Endodermal cell (in vitro differentiated cells): ENCODE results near the gene SPAG16. TPM values are rescaled to one million over a fixed set of nuclear protein-coding genes. Genes with fewer than 3 reads are reported as not detected.

ENCODE experiments used
- DNase-seq: peaks from one replicate; pipeline ENCODE4 v3.0.0-alpha.2; 2017
- H3K27ac ChIP-seq: 2 replicates; pipeline ENCODE4 v1.5.1; 2013; ENCODE audit warnings: mild to moderate bottlenecking, low read depth, low read length, moderate library complexity
- H3K27me3 ChIP-seq: 2 replicates; pipeline ENCODE4 v1.6.1; 2013; ENCODE audit warnings: mild to moderate bottlenecking, low read length, moderate library complexity; ENCODE audit not compliant: insufficient read depth, control insufficient read depth, poor library complexity, severe bottlenecking
- H3K36me3 ChIP-seq: 2 replicates; pipeline ENCODE4 v1.7.0; 2013; ENCODE audit warnings: mild to moderate bottlenecking, low read length, moderate library complexity; ENCODE audit not compliant: control insufficient read depth, insufficient read depth
- H3K4me1 ChIP-seq: one replicate; pipeline ENCODE4 v1.7.0; 2013; ENCODE audit warnings: low read length; ENCODE audit not compliant: control insufficient read depth, insufficient read depth
- H3K4me3 ChIP-seq: 2 replicates; pipeline ENCODE4 v1.5.1; 2013; ENCODE audit warnings: mild to moderate bottlenecking, low read length, moderate library complexity
- H3K9ac ChIP-seq: 2 replicates; pipeline ENCODE4 v1.6.1; 2013; ENCODE audit warnings: mild to moderate bottlenecking, low read length, moderate library complexity; ENCODE audit not compliant: poor library complexity, severe bottlenecking; ENCODE audit errors: extremely low read depth
- H3K9me3 ChIP-seq: 2 replicates; pipeline ENCODE4 v1.6.1; 2013; ENCODE audit warnings: mild to moderate bottlenecking, low read length, moderate library complexity; ENCODE audit not compliant: control insufficient read depth
- H3K27ac Mint-ChIP-seq: 2 replicates; pipeline ENCODE4 v1.8.0; 2020; ENCODE audit warnings: mixed read lengths
- H3K27me3 Mint-ChIP-seq: 2 replicates; pipeline ENCODE4 v1.8.0; 2021; ENCODE audit warnings: mild to moderate bottlenecking, mixed read lengths; ENCODE audit not compliant: insufficient read depth
- H3K36me3 Mint-ChIP-seq: 2 replicates; pipeline ENCODE4 v1.8.0; 2020; ENCODE audit warnings: low read depth, mixed read lengths
- H3K4me1 Mint-ChIP-seq: 2 replicates; pipeline ENCODE4 v1.8.0; 2020; ENCODE audit warnings: mixed read lengths
- H3K4me3 Mint-ChIP-seq: 2 replicates; pipeline ENCODE4 v1.8.0; 2020; ENCODE audit warnings: mild to moderate bottlenecking, moderate library complexity, mixed read lengths
- H3K9me3 Mint-ChIP-seq: 2 replicates; pipeline ENCODE4 v1.8.0; 2020; ENCODE audit warnings: mild to moderate bottlenecking, mixed read lengths
- WGBS, 2 experiments: methylation state at CpG; one replicate each; pipeline versions ENCODE4 v1.1.5 to v1.1.7; 2013; ENCODE audit warnings: missing lambda C conversion rate in 2 of 2, mixed read lengths in 1 of 2; ENCODE audit not compliant: insufficient coverage in 1 of 2, insufficient read length in 1 of 2; 5-methylcytosine and 5-hydroxymethylcytosine counted together
- total RNA-seq, 2 donors: library from RNA; stranded (reverse); fragmentation: NEBNext Ultra II Directional in 1 of 2; extraction: Animal tissue kit (Norgen Biotek cat#: 25700) in 1 of 2; gene quantifications; 2 replicates in 1 of 2; 3 replicates in 1 of 2; pipeline ENCODE4 v1.2.1, GENCODE V29; 2021
- TF ChIP-seq, protein P1 (sequence below): fragments of 200-600 bp; sonication (generic); conservative IDR thresholded peaks from 2 replicates; pipeline ENCODE4 v1.5.0; 2021; ENCODE audit warnings: antibody characterized with exemption, mild to moderate bottlenecking

SPAG16 gene
- total RNA-seq, 2 donors from 2014 or later: 27.8 to 38.2 TPM

DNA sequence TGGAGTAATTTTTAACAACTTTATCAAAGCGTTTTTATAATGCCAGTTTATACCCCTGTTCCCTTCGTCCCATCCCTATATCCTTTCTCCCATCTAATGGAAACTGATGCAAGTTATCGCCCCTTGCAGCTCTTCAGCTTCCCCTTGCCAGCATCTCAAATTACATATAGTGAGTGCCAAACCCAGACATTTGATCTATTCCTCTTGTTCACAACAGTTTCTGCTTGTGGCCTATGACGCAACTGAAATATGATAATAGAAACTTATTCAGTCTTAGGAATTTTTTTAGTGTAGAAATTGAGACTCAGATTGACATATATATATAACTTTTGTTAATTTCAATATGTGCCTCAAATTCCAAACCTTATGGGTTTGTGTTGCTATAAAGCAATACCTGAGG is 564.4 kb downstream of the SPAG16 start:
- no peaks in the 10 kb centered on the region for H3K9me3 Mint-ChIP-seq
- no peak overlapping the region for H3K27ac ChIP-seq

DNA sequence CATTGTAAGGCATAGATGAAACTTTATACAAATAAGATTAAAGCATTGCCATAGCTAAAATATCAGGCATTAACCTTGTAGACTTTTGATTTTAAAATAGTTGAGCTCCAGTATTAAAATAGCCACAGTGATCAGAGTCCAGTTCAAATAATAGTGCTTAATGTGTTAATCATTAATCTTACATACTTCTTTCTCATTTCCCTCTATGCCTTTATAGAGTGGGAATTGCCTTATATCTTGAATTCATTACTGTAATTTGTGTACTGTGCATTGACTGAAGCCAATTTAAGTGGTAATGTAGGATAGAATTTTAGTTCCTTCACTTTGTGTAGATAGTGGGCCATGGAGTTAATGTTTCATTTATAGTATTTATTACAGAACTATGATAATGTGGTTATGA is 577.4 kb downstream of the SPAG16 start:
- no peak overlapping the region for H3K4me3 Mint-ChIP-seq
- H3K36me3 Mint-ChIP-seq: no peaks in the 10 kb centered on the region
- peaks cover 9% of the 10 kb centered on the region for H3K9me3 ChIP-seq
- no peak overlapping the region for H3K27ac ChIP-seq
- H3K27ac Mint-ChIP-seq: no peak overlapping the region
- TF ChIP-seq, protein P1, sequence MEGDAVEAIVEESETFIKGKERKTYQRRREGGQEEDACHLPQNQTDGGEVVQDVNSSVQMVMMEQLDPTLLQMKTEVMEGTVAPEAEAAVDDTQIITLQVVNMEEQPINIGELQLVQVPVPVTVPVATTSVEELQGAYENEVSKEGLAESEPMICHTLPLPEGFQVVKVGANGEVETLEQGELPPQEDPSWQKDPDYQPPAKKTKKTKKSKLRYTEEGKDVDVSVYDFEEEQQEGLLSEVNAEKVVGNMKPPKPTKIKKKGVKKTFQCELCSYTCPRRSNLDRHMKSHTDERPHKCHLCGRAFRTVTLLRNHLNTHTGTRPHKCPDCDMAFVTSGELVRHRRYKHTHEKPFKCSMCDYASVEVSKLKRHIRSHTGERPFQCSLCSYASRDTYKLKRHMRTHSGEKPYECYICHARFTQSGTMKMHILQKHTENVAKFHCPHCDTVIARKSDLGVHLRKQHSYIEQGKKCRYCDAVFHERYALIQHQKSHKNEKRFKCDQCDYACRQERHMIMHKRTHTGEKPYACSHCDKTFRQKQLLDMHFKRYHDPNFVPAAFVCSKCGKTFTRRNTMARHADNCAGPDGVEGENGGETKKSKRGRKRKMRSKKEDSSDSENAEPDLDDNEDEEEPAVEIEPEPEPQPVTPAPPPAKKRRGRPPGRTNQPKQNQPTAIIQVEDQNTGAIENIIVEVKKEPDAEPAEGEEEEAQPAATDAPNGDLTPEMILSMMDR: no peak
- H3K4me1 ChIP-seq: no peaks in the 10 kb centered on the region
- no peak for DNase-seq
- no peaks in the 10 kb centered on the region for H3K9me3 Mint-ChIP-seq
- no peak overlapping the region for H3K9ac ChIP-seq
- no peaks in the 10 kb centered on the region for H3K27me3 ChIP-seq
- H3K36me3 ChIP-seq: no peaks in the 10 kb centered on the region
- no peaks in the 10 kb centered on the region for H3K27me3 Mint-ChIP-seq
- H3K4me1 Mint-ChIP-seq: no peaks in the 10 kb centered on the region
- no peak overlapping the region for H3K4me3 ChIP-seq

More for the DNA sequence above, 564.4 kb downstream of the SPAG16 start:
- DNase-seq: no peak
- H3K4me3 Mint-ChIP-seq: no peak overlapping the region
- H3K9ac ChIP-seq: no peak overlapping the region
- TF ChIP-seq, protein P1: no peak
- H3K36me3 Mint-ChIP-seq: no peaks in the 10 kb centered on the region
- no peaks in the 10 kb centered on the region for H3K36me3 ChIP-seq
- H3K27me3 Mint-ChIP-seq: no peaks in the 10 kb centered on the region
- WGBS, 2 experiments: 55 to 71% methylated on average over 3 to 4 of the region's 4 CpGs
- no peaks in the 10 kb centered on the region for H3K27me3 ChIP-seq
- H3K9me3 ChIP-seq: no peaks in the 10 kb centered on the region
- no peaks in the 10 kb centered on the region for H3K4me1 Mint-ChIP-seq
- no peak overlapping the region for H3K4me3 ChIP-seq
- H3K27ac Mint-ChIP-seq: no peak overlapping the region
- H3K4me1 ChIP-seq: no peaks in the 10 kb centered on the region

DNA sequence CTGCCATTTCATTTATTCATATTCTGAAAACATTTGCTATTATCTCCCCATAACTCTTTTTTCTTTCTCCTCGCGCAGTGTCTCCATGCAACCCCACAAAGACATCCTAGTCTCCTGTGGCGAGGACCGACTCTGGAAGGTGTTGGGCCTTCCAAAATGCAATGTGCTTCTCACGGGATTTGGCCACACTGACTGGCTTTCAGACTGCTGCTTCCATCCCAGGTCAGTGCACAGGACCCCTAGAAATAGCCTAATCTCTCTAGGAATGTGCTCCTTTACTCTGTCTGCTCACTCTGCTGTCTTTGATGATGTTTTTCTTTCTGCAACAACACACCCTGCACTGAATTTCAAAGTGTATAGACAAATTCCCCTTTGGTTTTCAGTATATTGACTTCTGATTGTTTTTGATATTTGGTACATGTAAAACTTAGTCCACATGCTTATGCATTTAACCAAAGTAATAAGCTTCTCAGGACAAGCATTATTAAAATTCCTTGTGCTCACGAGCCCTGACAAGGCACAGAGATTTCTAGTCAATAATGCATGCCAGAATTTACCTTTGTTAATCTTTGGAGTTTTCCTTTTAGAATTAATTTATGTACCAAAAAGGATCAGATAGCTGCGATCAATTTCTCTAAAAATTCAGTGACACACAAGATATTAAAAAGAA is 578.3 kb downstream of the SPAG16 start:
- TF ChIP-seq, protein P1: no peak
- no peaks in the 10 kb centered on the region for H3K36me3 Mint-ChIP-seq
- Histone ChIP-seq H3K4me1 (no peaks in the 10 kb centered on the region), H3K27me3 (no peaks in the 10 kb centered on the region), H3K9me3 (peaks cover 9% of the 10 kb centered on the region), H3K4me3 (no peak overlapping the region), H3K9ac (no peak overlapping the region), H3K27ac (peak overlapping the region; percentile 37), H3K36me3 (no peaks in the 10 kb centered on the region)
- H3K27me3 Mint-ChIP-seq: no peaks in the 10 kb centered on the region
- no peaks in the 10 kb centered on the region for H3K9me3 Mint-ChIP-seq
- no peak for DNase-seq
- 79 to 95% methylated on average over 2 to 7 of the region's 7 CpGs for WGBS, 2 experiments
- no peaks in the 10 kb centered on the region for H3K4me1 Mint-ChIP-seq
- H3K27ac Mint-ChIP-seq: no peak overlapping the region
- H3K4me3 Mint-ChIP-seq: no peak overlapping the region
